NK-92 (cell line): ENCODE data around the gene ALDH3B1.

Experiments used
- DNase-seq: peaks from one replicate; lab custom pipeline; 2025; ENCODE audit not compliant: unreplicated experiment; lab: John Stamatoyannopoulos, UW

The ALDH3B1 gene

GRCh38 chr11:68066742-68067141, 56.6 kb downstream of the ALDH3B1 start:
- DNase-seq: no peak

GRCh38 chr11:68067991-68068390, 57.9 kb downstream of the ALDH3B1 start:
- DNase-seq: no peak

GRCh38 chr11:68071281-68072048, 61.3 kb downstream of the ALDH3B1 start:
- no peak for DNase-seq

GRCh38 chr11:68074584-68075352, 64.6 kb downstream of the ALDH3B1 start:
- DNase-seq: no peak

GRCh38 chr11:68076371-68077042, 66.4 kb downstream of the ALDH3B1 start:
- no peak for DNase-seq

GRCh38 chr11:68077617-68078582, 67.8 kb downstream of the ALDH3B1 start:
- DNase-seq: no peak
